Measurements from ENCODE around the gene STK24. TPM values are rescaled to one million over a fixed set of nuclear protein-coding genes. Genes with fewer than 3 reads are reported as not detected.

STK24 gene
- total and polyA plus RNA-seq, 2 of the 8 experiments (the other 6 are each of a cell fraction or from before 2014, with no cell fraction given) = 62.8 to 143 TPM

DNA sequence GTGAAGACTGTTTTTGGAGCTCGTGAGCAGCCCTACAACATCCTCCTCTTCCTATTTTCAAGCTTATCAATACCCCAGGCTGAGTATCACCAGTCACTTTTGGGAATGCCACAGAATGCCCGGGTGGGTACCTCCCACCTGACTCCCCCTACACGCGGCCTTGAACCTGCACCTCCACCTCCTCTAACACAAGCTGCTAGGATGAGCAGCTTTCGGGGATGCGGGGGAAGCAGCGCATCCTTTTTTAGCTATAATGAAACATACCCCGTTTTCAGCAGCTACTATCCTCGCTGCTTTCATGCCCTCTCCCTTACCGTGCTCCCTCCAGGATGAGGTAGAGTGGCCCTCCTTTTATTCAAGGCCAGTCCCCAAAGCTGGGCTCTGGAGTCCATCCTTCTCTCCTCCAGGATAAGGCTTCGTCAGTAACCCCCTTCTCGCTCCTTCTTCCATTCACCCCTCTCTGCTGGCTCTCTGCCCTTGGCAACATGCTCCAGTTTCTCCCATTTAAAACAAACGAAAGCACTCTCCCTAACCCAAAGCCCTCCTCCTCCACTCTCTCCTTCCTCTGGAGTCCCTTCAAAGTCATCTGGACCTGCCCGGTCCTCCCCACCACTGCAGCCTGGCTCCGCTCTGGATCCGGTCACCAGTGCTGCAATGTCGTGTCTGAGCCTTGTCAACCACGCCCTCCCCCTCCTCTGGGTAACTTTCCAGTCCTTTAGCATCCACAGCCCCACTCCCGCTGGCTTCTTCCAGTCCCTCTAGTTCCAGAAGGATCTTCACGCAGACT, 55.3 kb downstream of the STK24 start:
- Histone ChIP-seq H4K20me1 (replicated peaks in 1 of 2; ENCODE audit: control insufficient read depth in 1 of 2, insufficient read depth in 2 of 2, low read length in 2 of 2) (peaks cover 46 to 58% of the 10 kb centered on the region in 2 experiments), H3K23ac (ENCODE audit: insufficient read length) (no peak overlapping the region), H2BK20ac (ENCODE audit: low read length) (no peak overlapping the region), H3K4me3 (ENCODE audit: extremely low read depth in 1 of 4, insufficient read depth in 2 of 4, low read depth in 3 of 4, low read length in 4 of 4) (no peak overlapping the region), H2AK5ac (ENCODE audit: low read depth, low read length) (no peak overlapping the region), H3K9me3 (ENCODE audit: insufficient read depth in 2 of 2, low read depth in 1 of 2, low read length in 1 of 2) (no peaks in the 10 kb centered on the region), H2BK5ac (ENCODE audit: low read depth, low read length) (no peak overlapping the region), H2BK12ac (ENCODE audit: low read depth, low read length) (no peak overlapping the region), H3K79me1 (ENCODE audit: low read depth, low read length) (peaks cover 50% of the 10 kb centered on the region), H2AFZ (ENCODE audit: low read length) (no peak overlapping the region), H3K9ac (replicated peaks in 1 of 4; ENCODE audit: extremely low read depth in 1 of 4, low read depth in 3 of 4, low read length in 3 of 4) (no peak overlapping the region), H2BK15ac (ENCODE audit: low read length) (no peak overlapping the region), H4K91ac (replicated peaks; ENCODE audit: insufficient read length, low read length) (no peak overlapping the region), H3K18ac (ENCODE audit: extremely low read depth, low read length) (no peak overlapping the region), H3K4ac (replicated peaks; ENCODE audit: insufficient read length, low read depth, low read length) (no peak overlapping the region), H3K4me2 (ENCODE audit: insufficient read depth in 1 of 2, low read depth in 2 of 2, low read length in 2 of 2) (peak overlapping the region in 1 of 2 experiments; percentile 22; a peak in 1 of 4 replicates), H3K4me1 (replicated peaks in 1 of 4; ENCODE audit: control insufficient read depth in 3 of 4, insufficient read depth in 4 of 4, low read length in 3 of 4) (peaks cover 0 to 50% (median 24%) of the 10 kb centered on the region in 4 experiments; a peak in 6 of 7 replicates), H3K14ac (ENCODE audit: insufficient read length) (no peak overlapping the region), H2BK120ac (replicated peaks; ENCODE audit: low read depth, low read length) (no peak overlapping the region), H3K27me3 (replicated peaks in 1 of 4; ENCODE audit: control insufficient read depth in 3 of 4, extremely low read depth in 1 of 4, insufficient read depth in 3 of 4, low read length in 3 of 4) (no peaks in the 10 kb centered on the region), H3K23me2 (ENCODE audit: low read depth, low read length) (no peaks in the 10 kb centered on the region), H4K5ac (ENCODE audit: insufficient read length, low read depth, low read length) (no peak overlapping the region), H3K36me3 (ENCODE audit: control insufficient read depth in 2 of 4, insufficient read depth in 4 of 4, low read length in 3 of 4) (peaks cover 0 to 8% (median 0%) of the 10 kb centered on the region in 4 experiments; a peak in 3 of 8 replicates), H3K79me2 (ENCODE audit: control insufficient read depth in 1 of 2, insufficient read depth in 2 of 2, low read length in 2 of 2) (peaks cover 5 to 96% of the 10 kb centered on the region in 2 experiments), H3K27ac (ENCODE audit: low read depth, low read length) (no peak overlapping the region), H4K8ac (ENCODE audit: extremely low read depth, insufficient read depth, low read length) (peak overlapping the region; percentile 6; the same call in 1 of the 2 replicates), H3K56ac (replicated peaks; ENCODE audit: insufficient read length, low read depth, low read length) (no peak overlapping the region)
- ChIA-PET POLR2A (ENCODE audit: partially characterized antibody) (interaction anchor here (0.7 to 1.6 kb wide), 4 partner anchors 13 to 28 kb away, joined by 3 read pairs; no protein-coding TSS in a partner anchor), CTCF (ENCODE audit: partially characterized antibody) (interaction anchor here (0.7 to 1.6 kb wide), 6 partner anchors 9 to 131 kb away, joined by 3 to 10 read pairs (median 3); no protein-coding TSS in a partner anchor)
- no peak for DNase-seq (ENCODE audit: low read depth in 1 of 2, low spot score in 2 of 2)
- TF ChIP-seq, protein P1, sequence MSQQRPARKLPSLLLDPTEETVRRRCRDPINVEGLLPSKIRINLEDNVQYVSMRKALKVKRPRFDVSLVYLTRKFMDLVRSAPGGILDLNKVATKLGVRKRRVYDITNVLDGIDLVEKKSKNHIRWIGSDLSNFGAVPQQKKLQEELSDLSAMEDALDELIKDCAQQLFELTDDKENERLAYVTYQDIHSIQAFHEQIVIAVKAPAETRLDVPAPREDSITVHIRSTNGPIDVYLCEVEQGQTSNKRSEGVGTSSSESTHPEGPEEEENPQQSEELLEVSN (IDR thresholded peaks at IDR 0.05) = no peak
- TF ChIP-seq ZNF274 (IDR thresholded peaks at IDR 0.05; ENCODE audit: borderline replicate concordance, extremely low read depth, low read length) (no peak), EZH2 (IDR thresholded peaks at IDR 0.05; ENCODE audit: low read depth, low read length, severe bottlenecking) (no peak), TAF7 (optimal IDR thresholded peaks at IDR 0.05; ENCODE audit: borderline replicate concordance, low read depth, low read length) (no peak), RBBP5 (IDR thresholded peaks at IDR 0.05; ENCODE audit: borderline replicate concordance, low read depth, low read length) (no peak)
- 86% methylated on average over 20 of the region's 20 CpGs; no CpG with 5 or more reads in 1 of the 2 experiments for WGBS, 2 experiments (ENCODE audit: extremely low coverage in 1 of 2, insufficient coverage in 1 of 2, insufficient read length in 1 of 2, insufficient replicate concordance in 2 of 2, low coverage in 1 of 2, low lambda C conversion rate in 2 of 2, missing lambda C conversion rate in 1 of 2)
- FAIRE-seq = no peak
